Measurements from ENCODE around the gene PRKG1.

The PRKG1 gene

GRCh38 chr10:51297438-51297837 lies 223.2 kb downstream of the PRKG1 start:
- TF ChIP-seq CTCF (IDR thresholded peaks at IDR 0.05; ENCODE audit: extremely low read depth, insufficient read depth, missing control alignments), result no peak
- in situ Hi-C loops (cut with MboI; ENCODE audit: low pct_unique_long_range_greater_than_20kb, low sequenced_read_pairs, unreplicated experiment), result no loop called here
- no peak for DNase-seq (ENCODE audit: low spot score)

GRCh38 chr10:51300617-51301304 lies 226.5 kb downstream of the PRKG1 start:
- in situ Hi-C loops (cut with MboI; ENCODE audit: low pct_unique_long_range_greater_than_20kb, low sequenced_read_pairs, unreplicated experiment), result no loop called here
- DNase-seq (ENCODE audit: low spot score), result no peak

GRCh38 chr10:51301644-51302043 lies 227.4 kb downstream of the PRKG1 start:
- DNase-seq (ENCODE audit: low spot score), result no peak
- in situ Hi-C loops (cut with MboI; ENCODE audit: low pct_unique_long_range_greater_than_20kb, low sequenced_read_pairs, unreplicated experiment), result no loop called here

More at GRCh38 chr10:51300617-51301304, 226.5 kb downstream of the PRKG1 start:
- TF ChIP-seq CTCF (IDR thresholded peaks at IDR 0.05; ENCODE audit: extremely low read depth, insufficient read depth, missing control alignments), result no peak

GRCh38 chr10:51302316-51302715 lies 228.0 kb downstream of the PRKG1 start:
- in situ Hi-C loops (cut with MboI; ENCODE audit: low pct_unique_long_range_greater_than_20kb, low sequenced_read_pairs, unreplicated experiment), result no loop called here
- no peak for DNase-seq (ENCODE audit: low spot score)
- TF ChIP-seq CTCF (IDR thresholded peaks at IDR 0.05; ENCODE audit: extremely low read depth, insufficient read depth, missing control alignments), result no peak

More at GRCh38 chr10:51301644-51302043, 227.4 kb downstream of the PRKG1 start:
- no peak for TF ChIP-seq CTCF (IDR thresholded peaks at IDR 0.05; ENCODE audit: extremely low read depth, insufficient read depth, missing control alignments)

GRCh38 chr10:51308116-51308515 lies 233.8 kb downstream of the PRKG1 start:
- in situ Hi-C loops (cut with MboI; ENCODE audit: low pct_unique_long_range_greater_than_20kb, low sequenced_read_pairs, unreplicated experiment), result no loop called here
- no peak for TF ChIP-seq CTCF (IDR thresholded peaks at IDR 0.05; ENCODE audit: extremely low read depth, insufficient read depth, missing control alignments)

GRCh38 chr10:51311228-51311627 lies 236.9 kb downstream of the PRKG1 start:
- no peak for DNase-seq (ENCODE audit: low spot score)
- no peak for TF ChIP-seq CTCF (IDR thresholded peaks at IDR 0.05; ENCODE audit: extremely low read depth, insufficient read depth, missing control alignments)
- in situ Hi-C loops (cut with MboI; ENCODE audit: low pct_unique_long_range_greater_than_20kb, low sequenced_read_pairs, unreplicated experiment), result no loop called here

More at GRCh38 chr10:51308116-51308515, 233.8 kb downstream of the PRKG1 start:
- DNase-seq (ENCODE audit: low spot score), result no peak
